Smooth muscle cell (in vitro differentiated cells): ENCODE results near the gene IKZF3. TPM values are rescaled to one million over a fixed set of nuclear protein-coding genes. Genes with fewer than 3 reads are reported as not detected.

ENCODE experiments used
- DNase-seq: peaks from one replicate; lab custom pipeline; 2025; ENCODE audit not compliant: unreplicated experiment; lab: John Stamatoyannopoulos, UW
- H2AFZ ChIP-seq: fragments of 200-600 bp; sonication (generic); 2 replicates; pipeline ENCODE4 v1.6.0; 2016; ENCODE audit warnings: antibody characterized with exemption, low read depth, mild to moderate bottlenecking
- H3F3A ChIP-seq: fragments of 200-600 bp; sonication (generic); 2 replicates; pipeline ENCODE4 v1.6.0; 2017; ENCODE audit warnings: antibody characterized with exemption, low read depth
- H3K27ac ChIP-seq: fragments of 200-600 bp; sonication (generic); 2 replicates; pipeline ENCODE4 v1.5.1; 2016; ENCODE audit warnings: low read depth, mild to moderate bottlenecking
- H3K27me3 ChIP-seq: fragments of 200-600 bp; sonication (generic); 2 replicates; pipeline ENCODE4 v1.6.1; 2016; ENCODE audit warnings: low read depth, mild to moderate bottlenecking
- H3K36me3 ChIP-seq: fragments of 200-600 bp; sonication (generic); 2 replicates; pipeline ENCODE4 v1.5.1; 2016; ENCODE audit warnings: low read depth
- H3K4me1 ChIP-seq: fragments of 200-600 bp; sonication (generic); 2 replicates; pipeline ENCODE4 v1.5.1; 2016; ENCODE audit warnings: low read depth
- H3K4me2 ChIP-seq: fragments of 200-600 bp; sonication (generic); 2 replicates; pipeline ENCODE4 v1.6.0; 2016; ENCODE audit warnings: mild to moderate bottlenecking
- H3K4me3 ChIP-seq: fragments of 200-600 bp; sonication (generic); 2 replicates; pipeline ENCODE4 v1.5.1; 2016; ENCODE audit warnings: mild to moderate bottlenecking
- H3K79me2 ChIP-seq: fragments of 200-600 bp; sonication (generic); 2 replicates; pipeline ENCODE4 v1.6.0; 2016; ENCODE audit warnings: low read depth, mild to moderate bottlenecking
- H3K9ac ChIP-seq: fragments of 200-600 bp; sonication (generic); 2 replicates; pipeline ENCODE4 v1.6.0; 2016; ENCODE audit warnings: low read depth
- H3K9me3 ChIP-seq: fragments of 200-600 bp; sonication (generic); replicated peaks from 2 replicates; pipeline ENCODE4 v1.5.1; 2016; ENCODE audit warnings: low read depth
- H4K20me1 ChIP-seq: fragments of 200-600 bp; sonication (generic); 2 replicates; pipeline ENCODE4 v1.6.0; 2016; ENCODE audit warnings: low read depth
- WGBS: methylation state at CpG from one replicate; pipeline ENCODE4 v1.1.7; 2016; ENCODE audit warnings: low lambda C conversion rate; 5-methylcytosine and 5-hydroxymethylcytosine counted together
- polyA plus RNA-seq: library from polyadenylated mRNA; unstranded; fragments of >200 nt; fragmentation: Nextera tagmentation; extraction: Ambion mirVana; gene quantifications from 2 replicates; pipeline ENCODE4 v1.2.1, GENCODE V29; 2016
- total RNA-seq: library from RNA; depleted of rRNA; stranded (reverse); fragments of >200 nt; gene quantifications from 2 replicates; pipeline ENCODE4 v1.2.3, GENCODE V29; 2014
- TF ChIP-seq, protein P1 (sequence below): fragments of 200-600 bp; sonication (generic); IDR thresholded peaks from 2 replicates; pipeline ENCODE4 v1.5.1; 2017; ENCODE audit warnings: borderline replicate concordance, mild to moderate bottlenecking, antibody characterized with exemption; ENCODE audit not compliant: insufficient read depth, poor library complexity, severe bottlenecking

Gene IKZF3
- total and polyA plus RNA-seq, 2 experiments from 2014 or later: under 0.01 TPM; not detected in 1

- H3K4me1 ChIP-seq: peaks cover 16% of the 10 kb centered on the region
- no peaks in the 10 kb centered on the region for H3K36me3 ChIP-seq
- no peak overlapping the region for H3K4me2 ChIP-seq
- no peaks in the 10 kb centered on the region for H3K79me2 ChIP-seq
- H3K27me3 ChIP-seq: peaks cover 48% of the 10 kb centered on the region
- H3F3A ChIP-seq: no peaks in the 10 kb centered on the region
- 60% methylated on average over 2 of the region's 2 CpGs for WGBS
- no peak overlapping the region for H2AFZ ChIP-seq
- H4K20me1 ChIP-seq: no peaks in the 10 kb centered on the region
- no peak overlapping the region for H3K27ac ChIP-seq
- TF ChIP-seq, protein P1, sequence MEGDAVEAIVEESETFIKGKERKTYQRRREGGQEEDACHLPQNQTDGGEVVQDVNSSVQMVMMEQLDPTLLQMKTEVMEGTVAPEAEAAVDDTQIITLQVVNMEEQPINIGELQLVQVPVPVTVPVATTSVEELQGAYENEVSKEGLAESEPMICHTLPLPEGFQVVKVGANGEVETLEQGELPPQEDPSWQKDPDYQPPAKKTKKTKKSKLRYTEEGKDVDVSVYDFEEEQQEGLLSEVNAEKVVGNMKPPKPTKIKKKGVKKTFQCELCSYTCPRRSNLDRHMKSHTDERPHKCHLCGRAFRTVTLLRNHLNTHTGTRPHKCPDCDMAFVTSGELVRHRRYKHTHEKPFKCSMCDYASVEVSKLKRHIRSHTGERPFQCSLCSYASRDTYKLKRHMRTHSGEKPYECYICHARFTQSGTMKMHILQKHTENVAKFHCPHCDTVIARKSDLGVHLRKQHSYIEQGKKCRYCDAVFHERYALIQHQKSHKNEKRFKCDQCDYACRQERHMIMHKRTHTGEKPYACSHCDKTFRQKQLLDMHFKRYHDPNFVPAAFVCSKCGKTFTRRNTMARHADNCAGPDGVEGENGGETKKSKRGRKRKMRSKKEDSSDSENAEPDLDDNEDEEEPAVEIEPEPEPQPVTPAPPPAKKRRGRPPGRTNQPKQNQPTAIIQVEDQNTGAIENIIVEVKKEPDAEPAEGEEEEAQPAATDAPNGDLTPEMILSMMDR: no peak
- no peak overlapping the region for H3K4me3 ChIP-seq
- no peak overlapping the region for H3K9ac ChIP-seq
- H3K9me3 ChIP-seq: no peaks in the 10 kb centered on the region
- DNase-seq: no peak
Measured at GRCh38 chr17:39735882-39736281, 128.2 kb downstream of the IKZF3 start.

DNA sequence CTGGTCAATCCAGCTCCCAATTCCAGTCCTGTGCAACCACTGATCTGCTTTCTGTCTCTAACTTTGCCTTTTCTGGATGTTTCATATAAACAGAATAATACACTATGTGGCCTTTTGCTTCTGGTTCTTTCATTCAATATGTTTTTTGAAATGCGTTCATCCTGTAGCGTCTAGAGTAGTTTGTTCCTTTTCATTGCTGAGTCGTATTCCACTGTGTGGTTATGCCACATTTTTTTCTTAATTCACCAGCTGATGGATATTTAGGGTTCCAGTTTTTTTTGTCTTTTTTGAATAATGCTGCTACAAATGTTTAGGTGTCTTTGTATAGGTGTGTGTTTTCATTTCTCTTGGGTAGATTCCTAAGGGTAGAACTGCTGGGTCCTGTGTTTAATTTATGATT lies 131.5 kb downstream of the IKZF3 start:
- TF ChIP-seq, protein P1: no peak
- H3K9ac ChIP-seq: no peak overlapping the region
- H3F3A ChIP-seq: peaks cover 8% of the 10 kb centered on the region
- H3K4me3 ChIP-seq: no peak overlapping the region
- no peaks in the 10 kb centered on the region for H3K9me3 ChIP-seq
- no peaks in the 10 kb centered on the region for H4K20me1 ChIP-seq
- H2AFZ ChIP-seq: no peak overlapping the region
- H3K4me1 ChIP-seq: no peaks in the 10 kb centered on the region
- 97% methylated on average over 3 of the region's 3 CpGs for WGBS
- no peaks in the 10 kb centered on the region for H3K36me3 ChIP-seq
- DNase-seq: no peak
- no peak overlapping the region for H3K4me2 ChIP-seq
- H3K27ac ChIP-seq: no peak overlapping the region
- peaks cover 18% of the 10 kb centered on the region for H3K27me3 ChIP-seq
- no peaks in the 10 kb centered on the region for H3K79me2 ChIP-seq

DNA sequence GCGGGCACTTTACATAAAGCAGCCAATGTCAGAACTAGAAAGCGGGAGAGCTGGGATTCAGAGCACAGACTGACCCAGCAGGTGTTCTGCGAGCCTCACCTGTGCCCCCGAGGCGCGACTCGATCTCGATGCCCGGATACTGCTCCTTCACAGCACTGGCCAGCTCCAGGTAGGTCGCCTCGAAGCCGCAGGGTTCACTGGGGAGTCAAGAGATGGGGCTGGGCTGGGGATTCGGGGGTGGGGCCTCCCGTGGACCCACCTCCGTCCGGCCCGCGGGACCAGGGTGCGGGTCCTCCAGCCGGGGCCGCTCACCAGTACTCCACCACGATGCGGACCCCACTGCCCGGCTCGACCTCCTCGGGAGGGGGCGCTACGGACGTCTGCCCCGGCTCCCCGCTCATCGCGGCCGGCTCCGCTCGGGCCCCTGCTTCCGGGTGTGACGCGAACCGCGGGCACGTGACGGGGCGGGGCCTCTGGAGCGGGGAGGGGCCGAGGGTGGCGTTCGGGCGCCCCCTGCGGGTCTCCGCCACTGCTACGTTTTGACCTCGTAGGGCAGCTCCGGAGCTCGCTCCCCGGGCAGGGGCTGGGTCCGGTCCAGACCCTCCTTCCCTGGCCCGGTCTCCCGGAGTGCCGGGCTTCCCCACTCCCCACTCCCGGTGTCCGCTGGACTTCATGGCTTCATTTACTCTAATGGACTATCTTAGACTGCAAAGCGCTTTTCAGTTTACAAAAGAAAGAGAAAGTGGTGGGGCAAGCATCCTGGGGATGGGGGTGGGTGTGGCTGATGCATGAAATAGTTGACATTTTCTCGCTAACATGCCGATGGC lies 133.8 kb downstream of the IKZF3 start, which contains the start of gene MIEN1:
Gene MIEN1 (minus strand): TSS at position 438 of the 827 bp plus-strand sequence. CDS start 37 bp downstream, at position 401.
- H3K36me3 ChIP-seq: no peaks in the 10 kb centered on the region
- TF ChIP-seq, protein P1: peak; percentile 86
- H3K9me3 ChIP-seq: no peaks in the 10 kb centered on the region
- H3K27me3 ChIP-seq: no peaks in the 10 kb centered on the region
- peak; percentile 83 for DNase-seq
- no peaks in the 10 kb centered on the region for H4K20me1 ChIP-seq
- no peaks in the 10 kb centered on the region for H3K79me2 ChIP-seq
- H3K4me2 ChIP-seq: peak within 1 kb of the TSS; percentile 92
- H3K27ac ChIP-seq: peak within 1 kb of the TSS; percentile 25
- peaks cover 8% of the 10 kb centered on the region for H3F3A ChIP-seq
- H3K4me1 ChIP-seq: no peaks in the 10 kb centered on the region
- 3% methylated on average over 52 of the region's 65 CpGs for WGBS
- H2AFZ ChIP-seq: peak within 1 kb of the TSS; percentile 81
- H3K4me3 ChIP-seq: peak within 1 kb of the TSS; percentile 68
- peak within 1 kb of the TSS; percentile 76 for H3K9ac ChIP-seq
